NCI-H187 treated with DMSO at 0.1 percent for 48 hours (cell line): Measurements from ENCODE around the gene KCMF1.

Experiments used
- DNase-seq: peaks from one replicate; lab custom pipeline; 2025; lab: John Stamatoyannopoulos, UW

KCMF1 gene

DNA sequence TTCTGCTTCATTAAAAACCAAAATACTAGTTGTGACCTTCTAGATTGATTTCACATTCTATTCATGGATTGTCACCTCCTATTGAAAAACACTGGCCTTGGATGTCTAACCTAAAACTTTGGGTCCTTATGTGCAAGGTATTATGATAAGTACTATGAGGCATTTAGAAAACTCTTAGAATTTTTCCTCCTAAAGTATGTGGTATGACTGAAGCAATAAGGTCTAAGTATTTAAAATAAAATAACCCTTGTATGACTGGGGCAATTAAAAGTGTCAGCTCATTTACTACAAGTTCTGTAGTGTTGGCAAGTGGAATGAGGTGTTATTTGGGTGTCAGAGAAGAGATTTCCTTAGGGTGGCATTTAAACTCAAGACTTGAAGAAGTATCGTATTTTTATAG is 15.1 kb downstream of the KCMF1 start:
- no peak for DNase-seq

DNA sequence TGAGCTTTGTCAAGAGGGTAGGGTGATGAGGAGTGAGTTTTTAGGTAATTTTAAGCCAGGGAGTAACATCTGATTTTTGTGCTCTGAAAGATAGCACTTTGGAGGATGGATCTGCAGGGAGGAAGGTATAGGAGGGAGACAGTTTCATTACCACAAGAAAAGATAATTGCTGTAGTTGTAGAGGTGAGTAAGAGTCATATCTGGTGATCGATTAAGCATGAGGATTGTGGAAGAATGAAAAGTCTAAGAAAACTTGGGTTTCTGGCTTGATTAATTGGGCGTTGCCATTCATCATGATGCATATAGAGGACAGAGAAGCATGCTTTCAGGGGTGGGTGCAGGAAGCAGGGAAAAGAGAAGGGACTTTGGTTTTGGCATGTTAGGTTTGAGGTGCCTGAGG is 18.5 kb downstream of the KCMF1 start:
- no peak for DNase-seq

DNA sequence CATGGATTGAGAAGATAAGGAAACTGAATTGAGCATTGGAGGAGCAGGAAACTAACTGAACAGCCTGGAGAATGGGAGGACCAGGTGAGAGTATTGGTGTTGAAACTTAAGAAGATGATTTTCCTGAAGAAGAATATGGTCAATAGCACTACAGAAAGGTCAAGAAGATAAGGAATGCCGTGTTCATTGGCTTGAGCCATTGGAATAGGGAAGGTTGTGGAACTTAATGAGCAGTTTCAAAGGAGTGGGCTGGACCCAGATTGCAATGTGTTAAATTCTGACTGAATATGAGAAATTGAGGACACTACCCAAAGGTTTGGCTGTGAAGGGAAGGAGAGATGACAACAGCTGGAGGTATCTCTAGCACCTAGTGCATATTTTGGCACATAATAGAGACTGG is 19.0 kb downstream of the KCMF1 start:
- DNase-seq = no peak

DNA sequence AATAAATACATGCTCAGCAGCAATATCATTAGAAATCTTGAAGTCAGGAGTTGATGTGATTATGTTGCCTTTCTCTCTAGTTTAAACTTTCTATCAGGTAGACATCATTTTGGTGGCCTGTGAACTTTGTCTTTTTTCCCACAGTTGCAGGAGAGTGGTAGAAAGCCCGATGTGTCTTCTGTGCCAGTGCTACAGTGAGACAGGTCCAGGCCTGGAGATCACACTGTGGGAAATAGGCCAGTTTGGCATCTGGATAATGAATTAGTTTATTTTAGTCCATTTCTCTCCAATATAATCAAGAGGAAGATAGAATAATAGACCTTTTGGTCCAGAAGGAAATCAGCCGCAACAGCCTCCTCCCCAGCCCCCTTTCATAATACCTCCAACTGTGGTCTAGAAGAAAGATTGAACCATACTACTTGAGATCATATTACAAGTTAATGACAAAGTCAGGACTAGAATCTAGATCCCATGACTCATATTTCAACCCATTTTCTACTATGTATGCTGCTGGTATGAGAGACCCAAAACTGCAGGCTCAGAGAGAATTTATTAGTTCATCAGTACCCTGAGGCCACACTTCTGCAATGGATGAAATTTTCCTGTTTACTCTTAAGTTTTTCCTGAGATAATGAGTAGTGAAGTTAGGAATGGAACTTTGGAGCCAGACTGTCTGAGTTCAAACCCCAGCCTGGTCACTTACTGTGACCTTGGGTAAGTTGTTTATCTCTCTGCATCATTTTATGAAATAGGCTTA is 20.6 kb downstream of the KCMF1 start:
- no peak for DNase-seq

DNA sequence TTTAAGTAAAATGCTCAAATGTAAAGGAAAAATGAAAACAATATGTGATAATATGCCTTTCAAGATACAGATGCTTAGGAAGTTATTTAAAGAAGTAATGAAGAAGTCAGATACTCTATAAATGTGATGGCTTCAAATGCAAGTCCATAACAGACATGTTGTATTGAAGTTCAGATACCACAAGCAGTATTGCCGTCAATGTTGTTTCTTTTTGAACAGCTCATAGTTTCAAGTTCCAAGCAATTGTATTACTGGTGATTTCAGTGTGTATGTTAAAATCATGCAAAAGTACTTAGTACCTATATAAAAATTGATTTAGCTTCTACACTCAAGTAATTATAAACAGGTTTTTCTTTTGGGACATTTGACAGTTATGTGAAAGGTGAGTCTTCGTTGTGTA is 24.9 kb downstream of the KCMF1 start:
- no peak for DNase-seq

DNA sequence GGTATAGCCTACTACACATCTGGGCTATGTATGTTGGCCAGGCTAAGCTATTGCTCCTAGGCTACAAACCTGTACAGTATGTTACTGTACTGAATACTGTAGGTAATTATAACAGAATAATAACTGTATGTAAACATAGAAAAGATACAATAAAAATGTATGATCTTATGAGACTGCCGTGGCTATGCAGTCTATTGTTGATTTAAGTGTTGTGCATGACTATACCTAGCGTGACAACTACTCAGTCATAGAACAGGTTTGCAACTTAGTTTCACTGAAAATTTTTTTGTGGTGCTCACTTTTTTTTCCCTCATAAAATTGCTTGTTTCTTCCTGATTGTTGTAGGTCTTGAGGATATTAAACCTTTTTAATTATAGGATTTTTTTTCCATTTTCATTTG is 25.9 kb downstream of the KCMF1 start:
- DNase-seq = no peak

DNA sequence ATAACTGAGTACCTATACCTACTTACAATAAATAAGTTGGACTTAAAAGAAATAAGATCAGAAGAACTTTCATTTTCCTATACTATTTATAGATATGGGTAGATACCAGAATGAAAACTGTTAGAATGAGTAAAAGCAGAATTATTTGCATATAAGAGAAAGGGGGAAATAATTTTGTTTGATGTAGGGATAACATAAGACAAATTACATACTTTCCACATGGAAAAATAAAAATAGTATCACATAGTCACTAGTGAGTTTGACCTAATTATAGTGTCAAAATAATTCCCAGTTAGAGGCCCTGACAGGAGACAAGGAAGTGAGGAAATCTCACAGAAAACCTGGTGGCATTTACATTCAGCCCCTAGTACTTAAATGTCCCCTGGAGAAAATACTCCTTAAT is 28.6 kb downstream of the KCMF1 start:
- no peak for DNase-seq

DNA sequence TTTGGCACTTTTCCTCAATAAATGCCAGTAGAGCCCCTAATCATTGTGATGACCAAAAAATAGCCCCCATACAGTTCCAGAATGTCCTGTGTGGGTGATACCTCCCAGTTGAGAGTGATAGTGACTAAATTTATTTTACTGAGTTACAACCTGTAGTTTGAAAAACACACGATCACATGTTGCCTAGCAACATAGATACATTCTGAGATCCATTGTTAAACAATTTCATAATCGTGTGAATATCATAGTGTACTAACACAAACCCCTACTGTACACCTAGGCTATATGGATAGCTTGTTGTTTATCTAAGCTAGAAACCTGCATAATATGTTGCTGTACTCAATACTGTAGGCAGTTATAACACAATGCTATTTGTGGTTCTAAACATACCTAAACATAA is 30.6 kb downstream of the KCMF1 start:
- DNase-seq = no peak

DNA sequence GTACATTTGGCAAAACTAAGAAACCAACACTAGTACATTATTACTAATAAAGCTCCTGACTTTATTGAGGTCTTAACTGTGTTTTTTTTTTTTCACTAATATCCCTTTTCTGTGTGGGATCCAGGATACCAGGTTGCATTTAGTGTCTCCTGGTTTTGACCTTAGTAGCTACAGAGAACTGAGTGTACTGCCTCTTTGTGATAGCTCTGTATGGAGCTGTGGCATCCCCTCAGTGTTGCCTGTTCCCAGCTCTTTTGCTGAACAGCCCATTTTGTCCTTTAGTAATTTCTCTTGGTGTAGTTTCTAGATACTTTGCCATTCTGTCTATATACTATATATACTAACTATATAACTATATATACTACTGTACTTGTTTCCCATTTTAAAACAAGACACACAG is 31.6 kb downstream of the KCMF1 start:
- no peak for DNase-seq

DNA sequence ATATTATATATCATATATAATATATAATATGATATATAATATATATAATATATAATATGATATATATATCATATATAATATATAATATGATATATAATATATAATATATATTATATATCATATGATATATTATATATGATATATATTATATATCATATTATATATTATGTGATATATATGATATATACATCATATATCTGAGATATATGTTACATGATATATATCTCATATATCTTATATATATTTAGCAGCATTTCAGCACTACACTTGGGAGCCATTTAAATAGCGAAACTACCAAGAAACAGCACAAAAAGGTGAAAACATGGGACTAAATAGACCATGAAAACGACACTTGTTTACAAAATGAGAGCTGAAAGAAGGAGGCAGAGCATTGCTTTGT is 37.3 kb downstream of the KCMF1 start:
- no peak for DNase-seq

DNA sequence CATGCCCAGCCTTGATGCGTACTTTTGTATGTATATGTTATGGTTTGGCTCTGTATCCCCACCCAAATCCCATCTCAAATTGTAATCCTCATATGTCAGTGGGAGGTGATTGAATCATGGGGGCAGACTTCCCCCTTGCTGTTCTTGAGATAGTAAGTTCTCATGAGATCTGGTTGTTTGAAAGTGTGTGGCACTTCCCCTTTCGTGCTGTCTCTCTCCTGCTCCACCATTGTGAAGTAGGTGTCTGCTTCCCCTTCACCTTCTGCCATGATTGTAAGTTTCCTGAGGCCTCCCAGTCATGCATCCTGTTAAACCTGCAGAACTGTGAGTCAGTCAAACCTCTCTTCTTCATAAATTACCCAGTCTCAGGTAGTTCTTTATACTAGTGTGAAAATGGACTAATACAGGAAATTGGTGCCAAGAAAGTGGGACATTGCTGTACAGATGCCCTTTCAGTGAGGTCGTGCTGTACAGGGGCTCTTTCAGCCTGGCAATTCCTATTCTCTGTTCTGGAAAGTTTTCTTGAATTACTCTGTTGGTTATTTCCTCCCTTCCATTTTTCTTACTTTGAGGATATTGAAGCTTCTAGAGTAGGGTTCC is 38.2 kb downstream of the KCMF1 start:
- no peak for DNase-seq

DNA sequence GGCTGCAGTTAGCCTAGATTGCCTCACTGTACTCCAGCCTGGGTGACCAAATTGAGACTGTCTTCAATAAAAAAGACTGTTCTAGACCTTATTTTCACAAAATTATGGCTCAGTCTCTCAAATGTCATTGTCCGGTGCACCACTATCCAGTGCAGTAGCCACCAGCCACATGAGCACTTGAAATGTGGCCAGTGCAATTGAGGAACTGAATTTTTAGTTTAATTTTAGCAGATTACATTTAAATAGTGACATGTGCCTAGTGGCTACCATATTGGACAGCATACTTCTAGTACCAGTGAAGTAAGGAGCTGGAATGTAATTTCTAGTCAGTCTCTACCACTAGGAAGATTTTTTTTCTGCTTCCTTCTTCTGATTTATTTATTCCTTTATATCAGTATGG is 39.4 kb downstream of the KCMF1 start:
- no peak for DNase-seq

DNA sequence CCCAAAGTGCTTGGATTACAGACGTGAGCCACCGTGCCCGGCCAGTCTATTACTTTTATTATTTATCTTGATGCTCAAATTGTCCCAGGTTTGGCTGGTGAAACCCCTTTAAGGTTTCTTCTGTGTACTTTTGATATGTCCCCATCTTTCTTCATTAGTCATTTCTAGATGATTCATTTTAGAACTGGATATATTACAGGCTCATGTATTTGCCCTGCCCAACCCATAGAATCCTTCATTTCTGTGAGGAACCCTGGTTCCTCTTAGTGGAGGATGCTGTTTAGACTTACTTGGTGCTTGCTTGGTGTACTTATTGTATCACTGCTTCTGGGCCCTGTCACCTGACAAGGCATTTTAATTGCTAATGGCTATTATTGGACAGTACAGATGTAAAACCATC is 40.1 kb downstream of the KCMF1 start:
- DNase-seq = no peak

DNA sequence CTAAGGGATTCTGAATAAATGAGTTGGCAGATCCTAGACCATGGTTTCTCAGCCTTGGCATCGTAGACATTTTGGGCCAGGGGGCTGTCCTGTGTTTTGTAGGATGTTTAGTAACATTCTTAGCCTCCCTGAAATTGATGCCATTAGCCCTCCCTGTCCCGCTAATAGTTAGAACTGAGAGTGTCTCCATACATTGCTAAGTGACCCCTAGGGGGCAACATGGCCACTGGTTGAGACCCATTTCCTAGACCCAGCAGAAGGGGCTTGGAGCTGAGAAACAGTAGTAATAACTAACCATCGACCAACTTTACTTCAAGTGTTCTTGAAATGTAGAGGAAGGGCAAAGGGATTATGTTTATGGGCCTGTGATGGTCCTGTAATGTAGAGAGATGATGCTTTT is 40.8 kb downstream of the KCMF1 start:
- no peak for DNase-seq

DNA sequence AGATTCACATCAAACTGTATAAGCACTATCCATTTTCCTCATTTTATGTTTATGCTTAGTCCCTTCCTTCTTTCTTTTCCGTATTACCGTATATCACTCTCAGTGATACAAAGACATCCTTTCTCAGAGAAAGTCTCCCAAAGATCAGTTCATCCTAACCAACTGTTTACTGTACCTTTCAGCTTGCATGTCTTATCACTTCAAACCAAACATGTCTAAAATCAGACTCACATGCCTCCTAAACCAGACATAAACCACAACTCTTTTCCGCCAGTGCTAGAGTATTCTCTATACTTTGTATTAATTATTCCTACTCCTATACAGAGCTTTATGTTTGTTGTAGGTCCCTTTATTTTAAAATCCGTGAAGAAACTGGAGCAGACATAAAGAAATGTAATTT is 41.5 kb downstream of the KCMF1 start:
- no peak for DNase-seq

DNA sequence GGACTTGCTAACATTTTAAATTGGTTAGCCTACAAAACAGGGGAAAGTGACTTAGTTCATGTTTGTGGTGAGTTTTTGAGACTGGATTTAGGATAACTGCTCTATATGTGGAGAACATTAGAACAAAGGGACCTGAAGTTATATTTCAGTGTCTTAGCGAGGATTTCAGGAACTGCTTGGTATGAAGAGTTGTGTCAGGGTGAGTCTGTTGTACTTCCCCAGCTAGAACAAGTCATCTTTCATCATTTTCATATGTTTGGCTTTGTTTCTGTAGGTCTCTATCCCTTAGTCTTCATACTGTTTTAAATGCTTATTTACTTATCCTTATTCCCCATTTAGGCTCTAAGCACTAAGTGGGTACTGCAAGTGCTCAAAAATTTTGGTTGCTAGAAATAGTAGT is 41.9 kb downstream of the KCMF1 start:
- no peak for DNase-seq

DNA sequence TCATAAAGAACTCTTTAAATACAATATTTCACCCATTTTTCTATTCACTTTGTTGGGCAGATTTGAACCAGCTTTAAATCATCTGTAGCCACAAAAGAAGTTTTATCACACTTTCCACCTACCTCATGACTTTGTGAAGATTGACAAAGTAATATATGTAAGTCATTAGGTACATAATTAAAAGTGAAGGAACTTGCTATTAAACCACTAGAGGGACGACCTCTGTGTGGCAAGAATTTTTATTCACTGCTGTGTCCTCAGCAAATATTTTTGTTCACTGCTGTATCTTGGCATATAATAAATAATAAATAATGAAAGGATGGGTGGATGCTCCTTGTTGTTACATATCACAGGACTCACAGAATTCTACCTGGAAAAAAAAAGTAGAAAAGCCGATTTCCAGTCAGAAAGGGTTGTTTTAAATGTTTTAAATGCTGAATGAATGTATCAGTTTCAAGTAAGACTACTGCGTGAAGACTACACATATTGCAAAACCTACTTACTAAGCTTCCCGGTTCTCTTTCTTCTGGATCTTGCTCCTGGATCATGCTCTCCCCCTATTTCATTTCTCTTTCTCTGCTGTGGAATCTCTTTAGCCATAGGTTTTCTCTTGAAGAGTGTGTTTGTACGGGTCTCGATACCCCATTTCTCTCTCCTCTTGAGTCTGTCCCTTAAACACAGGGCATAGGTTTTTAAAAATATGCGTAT is 44.8 kb downstream of the KCMF1 start:
- no peak for DNase-seq

DNA sequence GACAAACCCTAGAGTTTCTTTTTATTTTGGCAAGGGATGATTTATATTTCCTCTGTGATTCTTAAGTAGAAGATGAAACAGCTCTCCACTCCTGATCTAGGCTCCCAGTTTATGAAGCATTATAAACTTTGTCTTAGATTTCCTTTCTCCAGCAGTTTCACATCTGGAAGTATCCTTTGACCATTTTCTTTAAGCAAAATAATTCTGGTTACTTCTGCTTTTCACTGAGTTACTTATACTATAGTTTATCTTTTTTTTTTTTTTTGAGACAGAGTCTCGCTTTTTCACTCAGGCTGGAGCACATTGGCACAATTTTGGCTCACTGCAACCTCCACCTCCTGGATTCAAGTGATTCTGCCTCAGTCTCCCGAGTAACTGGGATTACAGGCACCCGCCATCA is 45.5 kb downstream of the KCMF1 start:
- DNase-seq = no peak

DNA sequence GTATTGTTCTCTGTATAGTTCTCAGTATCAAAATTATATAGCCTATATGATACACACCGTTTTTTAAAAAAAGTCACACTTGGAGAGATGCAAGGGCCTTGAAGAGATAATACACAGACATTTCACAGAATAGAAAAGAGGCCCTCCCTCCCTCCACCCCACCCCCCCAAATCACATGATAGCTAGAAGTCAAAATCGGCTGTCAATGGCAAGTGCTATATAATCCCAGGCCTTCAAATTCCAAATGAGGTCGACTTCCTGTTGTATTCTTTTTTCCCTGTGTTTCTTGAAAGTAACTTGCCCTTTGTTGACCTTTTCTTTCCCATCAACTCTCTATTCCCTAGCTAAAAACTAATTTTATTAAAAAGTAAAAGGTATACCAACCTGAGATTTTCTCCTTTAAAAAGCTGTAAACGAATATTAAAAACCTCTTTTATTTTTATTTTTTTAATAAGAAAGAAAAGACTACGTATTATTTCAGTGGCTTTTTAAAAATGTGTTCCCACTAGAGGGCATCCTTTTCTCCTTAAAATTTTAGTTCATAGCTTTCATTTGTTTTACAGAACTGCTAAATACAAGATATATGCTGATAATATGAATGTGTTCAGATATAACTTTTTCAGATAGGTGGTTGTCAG is 46.6 kb downstream of the KCMF1 start:
- DNase-seq = no peak

DNA sequence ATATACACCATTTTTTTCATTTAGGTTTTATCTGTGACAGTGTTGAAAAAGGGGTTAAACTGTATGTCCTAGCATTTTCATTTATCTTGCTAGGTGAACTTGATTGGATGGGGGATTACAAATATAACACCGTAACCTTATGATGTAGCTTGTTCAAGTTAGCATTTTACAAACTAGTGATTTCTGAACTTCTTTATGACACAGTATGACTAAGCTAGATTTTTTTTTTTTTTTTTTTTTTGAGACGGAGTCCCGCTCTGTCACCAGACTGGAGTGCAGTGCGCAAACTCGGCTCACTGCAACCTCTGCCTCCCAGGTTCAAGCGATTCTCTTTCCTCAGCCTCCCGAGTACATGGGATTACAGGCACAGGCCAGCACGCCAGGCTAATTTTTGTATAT is 47.1 kb downstream of the KCMF1 start:
- no peak for DNase-seq

DNA sequence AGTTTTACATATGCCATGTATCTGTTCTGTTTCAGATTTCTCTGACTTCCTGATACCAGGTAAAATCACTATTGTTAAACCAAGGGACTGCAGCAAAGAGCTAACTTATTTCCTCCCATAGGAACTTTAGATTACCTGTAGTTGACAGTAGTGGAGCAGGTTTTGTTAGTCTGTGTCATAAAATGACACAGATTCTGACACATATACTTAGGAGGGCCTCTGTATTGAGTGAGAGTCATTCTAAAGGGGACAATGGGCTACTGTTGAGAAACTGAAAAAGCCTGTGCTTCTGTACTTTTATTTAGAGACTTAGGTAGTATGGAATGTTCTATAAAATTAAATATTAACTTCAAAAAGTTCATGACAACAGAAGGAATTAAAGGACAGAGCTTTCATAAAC is 48.2 kb downstream of the KCMF1 start:
- DNase-seq = no peak

DNA sequence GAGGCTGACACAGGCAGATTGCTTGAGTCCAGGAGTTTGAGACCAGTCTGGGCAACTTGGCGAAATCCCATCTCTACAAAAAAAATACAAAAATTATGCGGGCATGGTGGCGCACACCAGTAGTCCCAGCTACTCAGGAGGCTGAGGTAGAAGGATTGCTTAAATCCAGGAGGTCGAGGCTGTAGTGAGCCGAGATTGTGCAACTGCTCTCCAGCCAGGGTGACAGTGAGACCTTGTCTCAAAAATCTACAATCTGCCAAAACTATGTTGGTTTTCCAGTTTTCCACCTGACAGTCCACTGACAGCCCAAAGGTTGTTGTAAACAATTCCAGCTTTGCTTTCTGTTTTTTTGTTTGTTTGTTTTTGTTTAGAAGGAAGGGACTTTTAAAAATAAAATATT is 51.3 kb downstream of the KCMF1 start:
- no peak for DNase-seq
